HepG2 (cell line): ENCODE measurements around the gene NCMAP. TPM values are rescaled to one million over a fixed set of nuclear protein-coding genes. Genes with fewer than 3 reads are reported as not detected.
A peak's percentile ranks its signal among the peaks of the same experiment; 100 is the strongest.

ENCODE experiments used
- AHR ChIP-seq: IDR thresholded peaks from 2 replicates; pipeline ENCODE4 v1.6.1; 2018; ENCODE audit warnings: missing genetic modification reagents, missing compliant biosample characterization
- CENPT ChIP-seq: sonication (generic); formaldehyde crosslinking; IDR thresholded peaks from 2 replicates; pipeline ENCODE4 v1.8.0; 2022; ENCODE audit warnings: low read depth, mild to moderate bottlenecking, moderate library complexity, missing genetic modification reagents
- FOSL2 ChIP-seq: sonication (generic); formaldehyde crosslinking; IDR thresholded peaks from 2 replicates; pipeline ENCODE4 v1.4.0; 2020; ENCODE audit warnings: missing genetic modification reagents
- GLI4 ChIP-seq: sonication (generic); formaldehyde crosslinking; IDR thresholded peaks from 2 replicates; pipeline ENCODE4 v1.5.1; 2020; ENCODE audit warnings: missing genetic modification reagents, mild to moderate bottlenecking, moderate library complexity, borderline replicate concordance
- HCFC1 ChIP-seq: fragments of 150-350 bp; IDR thresholded peaks from 2 replicates; pipeline ENCODE4 v1.6.1; 2014; ENCODE audit warnings: low read depth, low read length
- HNRNPL ChIP-seq: fragments of 200-400 bp; formaldehyde crosslinking; IDR thresholded peaks from 2 replicates; pipeline ENCODE4 v1.6.1; 2017; ENCODE audit warnings: mild to moderate bottlenecking, low read depth, low read length
- HOXD1 ChIP-seq: sonication (generic); formaldehyde crosslinking; IDR thresholded peaks from 2 replicates; pipeline ENCODE4 v1.5.0; 2020; ENCODE audit warnings: missing genetic modification reagents
- ISX ChIP-seq: sonication (generic); formaldehyde crosslinking; conservative IDR thresholded peaks from 2 replicates; pipeline ENCODE4 v1.5.0; 2020; ENCODE audit warnings: missing genetic modification reagents
- JUND ChIP-seq: sonication (generic); formaldehyde crosslinking; IDR thresholded peaks from 2 replicates; pipeline ENCODE4 v1.8.0; 2022; ENCODE audit warnings: mild to moderate bottlenecking, missing genetic modification reagents
- POGZ ChIP-seq: sonication (generic); formaldehyde crosslinking; IDR thresholded peaks from 2 replicates; pipeline ENCODE4 v1.4.0; 2020; ENCODE audit warnings: mild to moderate bottlenecking, missing genetic modification reagents
- RELA ChIP-seq: sonication (generic); formaldehyde crosslinking; IDR thresholded peaks from 2 replicates; pipeline ENCODE4 v1.4.0; 2020; ENCODE audit warnings: missing genetic modification reagents
- REPIN1 ChIP-seq: sonication (generic); formaldehyde crosslinking; IDR thresholded peaks from 2 replicates; pipeline ENCODE4 v1.8.0; 2022; ENCODE audit warnings: missing genetic modification reagents, low read depth, mild to moderate bottlenecking, borderline replicate concordance
- SALL1 ChIP-seq: sonication (generic); formaldehyde crosslinking; IDR thresholded peaks from 2 replicates; pipeline ENCODE4 v1.8.0; 2022; ENCODE audit warnings: mild to moderate bottlenecking, missing genetic modification reagents
- SATB2 ChIP-seq: sonication (generic); formaldehyde crosslinking; IDR thresholded peaks from 2 replicates; pipeline ENCODE4 v1.5.0; 2020; ENCODE audit warnings: missing genetic modification reagents
- SP140L ChIP-seq: sonication (generic); formaldehyde crosslinking; IDR thresholded peaks from 2 replicates; pipeline ENCODE4 v1.4.0; 2020; ENCODE audit warnings: missing genetic modification reagents, borderline replicate concordance
- YEATS4 ChIP-seq: sonication (generic); formaldehyde crosslinking; IDR thresholded peaks from 2 replicates; pipeline ENCODE4 v1.4.0; 2020; ENCODE audit warnings: missing genetic modification reagents, borderline replicate concordance
- ZBTB43 ChIP-seq: sonication (generic); formaldehyde crosslinking; conservative IDR thresholded peaks from 2 replicates; pipeline ENCODE4 v1.4.0; 2020; ENCODE audit warnings: missing genetic modification reagents
- ZFP1 ChIP-seq: IDR thresholded peaks from 2 replicates; pipeline ENCODE4 v1.6.1; 2016
- ZNF143 ChIP-seq: sonication (generic); formaldehyde crosslinking; IDR thresholded peaks from 2 replicates; pipeline ENCODE4 v1.4.0; 2020; ENCODE audit warnings: missing genetic modification reagents
- ZNF264 ChIP-seq: sonication (generic); formaldehyde crosslinking; IDR thresholded peaks from 2 replicates; pipeline ENCODE4 v1.4.0; 2020; ENCODE audit warnings: missing genetic modification reagents
- ZNF670 ChIP-seq: sonication (generic); formaldehyde crosslinking; IDR thresholded peaks from 2 replicates; pipeline ENCODE4 v1.8.0; 2022; ENCODE audit warnings: mild to moderate bottlenecking, missing genetic modification reagents, borderline replicate concordance
- ZNF773 ChIP-seq: sonication (generic); formaldehyde crosslinking; IDR thresholded peaks from 2 replicates; pipeline ENCODE4 v1.4.0; 2020; ENCODE audit warnings: missing genetic modification reagents, borderline replicate concordance
- polyA plus RNA-seq, 8 experiments: library from polyadenylated mRNA; depleted of rRNA in 3 of 8; stranded (reverse) in 7 of 8; unstranded in 1 of 8; fragments of >200 nt; fragmentation: Illumina TruSeq in 4 of 8; extraction: Trizol in 4 of 8; gene quantifications; 2 replicates each; pipeline versions ENCODE4 v1.2.1 to v1.2.3, GENCODE V29; 2011 to 2016; ENCODE audit warnings: low read depth in 4 of 8, missing spikeins in 1 of 8, mixed read lengths in 1 of 8; ENCODE audit not compliant: insufficient read depth in 1 of 8
- total RNA-seq, 5 experiments: library from RNA; depleted of rRNA; stranded (reverse); fragments of >200 nt; fragmentation: Illumina TruSeq; extraction: Trizol; gene quantifications; 2 replicates each; pipeline ENCODE4 v1.2.3, GENCODE V29; 2016; ENCODE audit warnings: low read depth in 1 of 5
- TF ChIP-seq, protein P1 (sequence below): IDR thresholded peaks from 2 replicates; pipeline ENCODE4 v1.6.1; 2016; ENCODE audit warnings: missing compliant biosample characterization, missing genetic modification reagents, borderline replicate concordance
- TF ChIP-seq, protein P2 (sequence below): IDR thresholded peaks from 2 replicates; pipeline ENCODE4 v1.6.1; 2016; ENCODE audit warnings: control low read depth
- TF ChIP-seq, protein P3 (sequence below): sonication (generic); formaldehyde crosslinking; IDR thresholded peaks from 2 replicates; pipeline ENCODE4 v1.8.1; 2023; ENCODE audit warnings: mild to moderate bottlenecking, moderate library complexity, missing genetic modification reagents
- TF ChIP-seq, protein P4 (sequence below): sonication (generic); formaldehyde crosslinking; IDR thresholded peaks from 2 replicates; pipeline ENCODE4 v1.4.0; 2020; ENCODE audit warnings: missing genetic modification reagents

NCMAP gene
- total and polyA plus RNA-seq, 2 of the 13 experiments (the other 11 are each of a cell fraction or from before 2014, with no cell fraction given): 2.7 to 20.0 TPM

- TF ChIP-seq SALL1 (CRISPR knock-in tag) (peak; percentile 99), GLI4 (CRISPR knock-in tag) (no peak), ZNF773 (CRISPR knock-in tag) (no peak), CENPT (CRISPR knock-in tag) (no peak), ZFP1 (CRISPR knock-in tag) (0 out of 2 replicates have a peak, but pooled peaks have one; percentile 62), ZNF670 (CRISPR knock-in tag) (no peak), ZBTB43 (CRISPR knock-in tag) (peak; percentile 62; the same call in 1 of the 2 replicates), SP140L (peak; percentile 62; the same call in 1 of the 2 replicates), YEATS4 (CRISPR knock-in tag) (peak; percentile 34; the same call in 1 of the 2 replicates), ZNF264 (CRISPR knock-in tag) (peak; percentile 74; the same call in 1 of the 2 replicates), REPIN1 (CRISPR knock-in tag) (peak; percentile 86; the same call in 1 of the 2 replicates), HCFC1 (no peak), HOXD1 (CRISPR knock-in tag) (peak; percentile 74; the same call in 1 of the 2 replicates), HNRNPL (peak; percentile 89), AHR (CRISPR knock-in tag) (no peak), ZNF143 (CRISPR knock-in tag) (no peak), SATB2 (CRISPR knock-in tag) (no peak), POGZ (CRISPR knock-in tag) (peak; percentile 83), JUND (CRISPR knock-in tag) (0 out of 2 replicates have a peak, but pooled peaks have one; percentile 66), ISX (CRISPR knock-in tag) (no peak), FOSL2 (CRISPR knock-in tag) (peak; percentile 74), RELA (CRISPR knock-in tag) (0 out of 2 replicates have a peak, but pooled peaks have one; percentile 43)
- TF ChIP-seq, protein P1, sequence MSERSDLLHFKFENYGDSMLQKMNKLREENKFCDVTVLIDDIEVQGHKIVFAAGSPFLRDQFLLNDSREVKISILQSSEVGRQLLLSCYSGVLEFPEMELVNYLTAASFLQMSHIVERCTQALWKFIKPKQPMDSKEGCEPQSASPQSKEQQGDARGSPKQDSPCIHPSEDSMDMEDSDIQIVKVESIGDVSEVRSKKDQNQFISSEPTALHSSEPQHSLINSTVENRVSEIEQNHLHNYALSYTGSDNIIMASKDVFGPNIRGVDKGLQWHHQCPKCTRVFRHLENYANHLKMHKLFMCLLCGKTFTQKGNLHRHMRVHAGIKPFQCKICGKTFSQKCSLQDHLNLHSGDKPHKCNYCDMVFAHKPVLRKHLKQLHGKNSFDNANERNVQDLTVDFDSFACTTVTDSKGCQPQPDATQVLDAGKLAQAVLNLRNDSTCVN (CRISPR knock-in tag): peak; percentile 86; the same call in 1 of the 2 replicates
- TF ChIP-seq, protein P2, sequence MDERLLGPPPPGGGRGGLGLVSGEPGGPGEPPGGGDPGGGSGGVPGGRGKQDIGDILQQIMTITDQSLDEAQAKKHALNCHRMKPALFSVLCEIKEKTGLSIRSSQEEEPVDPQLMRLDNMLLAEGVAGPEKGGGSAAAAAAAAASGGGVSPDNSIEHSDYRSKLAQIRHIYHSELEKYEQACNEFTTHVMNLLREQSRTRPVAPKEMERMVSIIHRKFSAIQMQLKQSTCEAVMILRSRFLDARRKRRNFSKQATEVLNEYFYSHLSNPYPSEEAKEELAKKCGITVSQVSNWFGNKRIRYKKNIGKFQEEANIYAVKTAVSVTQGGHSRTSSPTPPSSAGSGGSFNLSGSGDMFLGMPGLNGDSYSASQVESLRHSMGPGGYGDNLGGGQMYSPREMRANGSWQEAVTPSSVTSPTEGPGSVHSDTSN (CRISPR knock-in tag): no peak
- TF ChIP-seq, protein P3, sequence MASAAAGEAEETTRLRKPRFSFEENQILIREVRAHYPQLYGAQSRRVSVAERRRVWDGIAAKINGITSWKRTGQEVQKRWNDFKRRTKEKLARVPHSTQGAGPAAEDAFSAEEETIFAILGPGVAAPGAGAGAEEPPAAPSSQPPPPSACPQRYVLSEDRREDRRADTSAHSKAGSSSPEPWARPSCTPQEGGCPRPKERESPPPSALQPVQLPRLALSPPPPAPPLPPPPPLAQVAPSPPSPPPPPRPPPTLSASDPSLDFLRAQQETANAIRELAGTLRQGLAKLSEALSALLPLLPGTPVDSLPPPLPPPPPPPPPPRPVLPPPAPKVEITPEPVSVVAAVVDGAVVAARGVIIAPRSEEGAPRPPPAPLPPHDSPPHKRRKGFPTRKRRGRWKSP (CRISPR knock-in tag): peak; percentile 74; the same call in 1 of the 2 replicates
- TF ChIP-seq, protein P4, sequence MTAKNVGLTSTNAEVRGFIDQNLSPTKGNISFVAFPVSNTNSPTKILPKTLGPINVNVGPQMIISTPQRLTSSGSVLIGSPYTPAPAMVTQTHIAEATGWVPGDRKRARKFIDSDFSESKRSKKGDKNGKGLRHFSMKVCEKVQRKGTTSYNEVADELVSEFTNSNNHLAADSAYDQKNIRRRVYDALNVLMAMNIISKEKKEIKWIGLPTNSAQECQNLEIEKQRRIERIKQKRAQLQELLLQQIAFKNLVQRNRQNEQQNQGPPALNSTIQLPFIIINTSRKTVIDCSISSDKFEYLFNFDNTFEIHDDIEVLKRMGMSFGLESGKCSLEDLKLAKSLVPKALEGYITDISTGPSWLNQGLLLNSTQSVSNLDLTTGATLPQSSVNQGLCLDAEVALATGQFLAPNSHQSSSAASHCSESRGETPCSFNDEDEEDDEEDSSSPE (CRISPR knock-in tag): peak; percentile 63
Observed at GRCh38 chr1:24567792-24568388, 12.0 kb downstream of the NCMAP start (continued).
